GM12878 (cell line): ENCODE data around the gene DISC1. TPM values are rescaled to one million over a fixed set of nuclear protein-coding genes. Genes with fewer than 3 reads are reported as not detected.

Experiments used
- ATAC-seq: fragments of 200-7000 bp; cut with Tn5 transposase; 3 replicates; pipeline ENCODE4 v1.9.1; 2020; ENCODE audit warnings: mild to moderate bottlenecking, moderate library complexity
- BruUV-seq: library from RNA; stranded (reverse); fragments of 400-500 nt; replicated peaks from 2 replicates; lab custom pipeline; 2021; lab: Mats Ljungman, UMichigan
- CTCF ChIA-PET: fragments of 300-600 bp; sonication (Branson Sonifier 250); formaldehyde crosslinking; extraction: SDS; loops from one replicate; lab custom pipeline; 2021; ENCODE audit warnings: inconsistent platforms; lab: Yijun Ruan, JAX
- POLR2A ChIA-PET: fragments of 350-600 bp; formaldehyde crosslinking; extraction: SDS; loops from one replicate; lab custom pipeline; 2021; ENCODE audit warnings: inconsistent platforms; lab: Charles Lee
- RAD21 ChIA-PET: fragments of 300-600 bp; sonication (Branson Sonifier 250); formaldehyde crosslinking; loops from one replicate; lab custom pipeline; 2023; ENCODE audit warnings: antibody characterized with exemption; ENCODE audit not compliant: unreplicated experiment; lab: Charles Lee
- SMC1A ChIA-PET: fragments of 300-600 bp; sonication (Branson Sonifier 250); formaldehyde crosslinking; loops from one replicate; lab custom pipeline; 2023; ENCODE audit not compliant: unreplicated experiment, uncharacterized antibody; lab: Charles Lee
- DNase-seq: peaks from one replicate; pipeline ENCODE4 v3.0.0-alpha.2; 2011; ENCODE audit warnings: low read depth, low spot score
- FAIRE-seq: peaks from 3 replicates; lab custom pipeline; 2011; peaks lifted over from hg19 to GRCh38; lab: Jason Lieb, UNC
- H2AFZ ChIP-seq: 2 replicates; pipeline ENCODE4 v1.6.0; 2011; ENCODE audit warnings: low read depth, low read length, control low read depth; ENCODE audit not compliant: control insufficient read depth
- H3K27ac ChIP-seq: 2 replicates; pipeline ENCODE4 v1.5.1; 2011; ENCODE audit warnings: control low read depth; ENCODE audit not compliant: control insufficient read depth, insufficient read depth
- H3K27me3 ChIP-seq, 2 experiments: replicated peaks in 1 of 2; 2 replicates each; pipeline versions ENCODE4 v1.6.0 to v1.6.1; 2011; ENCODE audit warnings: low read length in 1 of 2; ENCODE audit not compliant: control insufficient read depth in 2 of 2, insufficient read depth in 2 of 2
- H3K36me3 ChIP-seq, 2 experiments: 2 replicates each; pipeline ENCODE4 v1.5.1; 2011; ENCODE audit warnings: low read length in 1 of 2; ENCODE audit not compliant: control insufficient read depth in 2 of 2, insufficient read depth in 2 of 2
- H3K4me1 ChIP-seq: 2 replicates; pipeline ENCODE4 v1.6.1; 2011; ENCODE audit warnings: mild to moderate bottlenecking, low read length, moderate library complexity, mixed read lengths; ENCODE audit not compliant: control insufficient read depth, insufficient read depth
- H3K4me2 ChIP-seq: 2 replicates; pipeline ENCODE4 v1.6.0; 2011; ENCODE audit warnings: control low read depth; ENCODE audit not compliant: control insufficient read depth, insufficient read depth
- H3K4me3 ChIP-seq: fragments of 200-600 bp; sonication (generic); 2 replicates; pipeline ENCODE4 v1.5.1; 2016
- H3K79me2 ChIP-seq: 2 replicates; pipeline ENCODE4 v1.6.0; 2011; ENCODE audit warnings: low read length; ENCODE audit not compliant: control insufficient read depth, insufficient read depth
- H3K9ac ChIP-seq: 2 replicates; pipeline ENCODE4 v1.8.0; 2011; ENCODE audit warnings: low read length, control low read depth, mixed read lengths; ENCODE audit not compliant: control insufficient read depth, insufficient read depth
- H3K9me3 ChIP-seq: replicated peaks from 3 replicates; pipeline ENCODE4 v1.5.1; 2011; ENCODE audit warnings: mild to moderate bottlenecking, low read length; ENCODE audit not compliant: control insufficient read depth, insufficient read depth
- H4K20me1 ChIP-seq: 2 replicates; pipeline ENCODE4 v1.6.0; 2011; ENCODE audit not compliant: control insufficient read depth, insufficient read depth
- CBX3 ChIP-seq: fragments of 200-600 bp; sonication (generic); IDR thresholded peaks from 2 replicates; pipeline ENCODE4 v1.6.1; 2016; ENCODE audit warnings: low read depth, borderline replicate concordance
- CBX5 ChIP-seq: sonication (generic); IDR thresholded peaks from 2 replicates; pipeline ENCODE4 v1.6.1; 2016; ENCODE audit warnings: low read depth, moderate library complexity, mild to moderate bottlenecking, inconsistent platforms
- KAT2A ChIP-seq: conservative IDR thresholded peaks from 2 replicates; pipeline ENCODE4 v1.6.1; 2011; ENCODE audit warnings: low read depth, low read length; ENCODE audit not compliant: control insufficient read depth
- KDM1A ChIP-seq: fragments of 200-600 bp; sonication (generic); IDR thresholded peaks from 2 replicates; pipeline ENCODE4 v1.6.1; 2016; ENCODE audit warnings: borderline replicate concordance
- KLF5 ChIP-seq: fragments of 450-650 bp; IDR thresholded peaks from 2 replicates; pipeline ENCODE4 v1.6.1; 2014; ENCODE audit warnings: mild to moderate bottlenecking; ENCODE audit not compliant: partially characterized antibody
- MLLT1 ChIP-seq: fragments of 450-650 bp; IDR thresholded peaks from 2 replicates; pipeline ENCODE4 v1.6.1; 2016; ENCODE audit warnings: mild to moderate bottlenecking
- MYC ChIP-seq: IDR thresholded peaks from 2 replicates; pipeline ENCODE4 v1.6.1; 2011; ENCODE audit warnings: mild to moderate bottlenecking, low read length, moderate library complexity, inconsistent platforms; ENCODE audit not compliant: insufficient read depth, insufficient replicate concordance, insufficient read length, severe bottlenecking
- NFIC ChIP-seq: IDR thresholded peaks from 2 replicates; pipeline ENCODE4 v1.6.1; 2012; ENCODE audit warnings: low read depth, mild to moderate bottlenecking, inconsistent platforms, low read length, moderate library complexity
- PRDM15 ChIP-seq: fragments of 450-650 bp; formaldehyde crosslinking; IDR thresholded peaks from 2 replicates; pipeline ENCODE4 v1.4.0; 2020; ENCODE audit warnings: mild to moderate bottlenecking, moderate library complexity
- SIN3A ChIP-seq: IDR thresholded peaks from 2 replicates; pipeline ENCODE4 v1.6.1; 2012; ENCODE audit warnings: low read depth, low read length, improper control_type of control experiment
- SUPT20H ChIP-seq: IDR thresholded peaks from 2 replicates; pipeline ENCODE4 v1.6.1; 2011; ENCODE audit warnings: low read depth, mild to moderate bottlenecking, low read length, moderate library complexity, borderline replicate concordance; ENCODE audit not compliant: control insufficient read depth
- TAF1 ChIP-seq: IDR thresholded peaks from 2 replicates; pipeline ENCODE4 v1.6.1; 2011; ENCODE audit warnings: mild to moderate bottlenecking, low read depth, low read length, borderline replicate concordance
- WGBS: methylation state at CpG from one replicate; pipeline ENCODE4 v1.1.6; 2016; ENCODE audit warnings: low lambda C conversion rate; ENCODE audit not compliant: insufficient replicate concordance, insufficient coverage; ENCODE audit errors: missing lambda C conversion rate; 5-methylcytosine and 5-hydroxymethylcytosine counted together
- in situ Hi-C: fragments of 300-500 bp; cut with MboI; formaldehyde crosslinking; loops from 9 replicates; pipeline ENCODE4 v1.14.3; 2018; ENCODE audit warnings: mixed read lengths
- intact Hi-C: fragments of 100-400 bp; cut with micrococcal nuclease; formaldehyde crosslinking; loops from one replicate; pipeline ENCODE4 v1.14.2; 2022; ENCODE audit not compliant: unreplicated experiment
- polyA plus RNA-seq, 11 experiments: library from polyadenylated mRNA; depleted of rRNA in 4 of 11; unstranded in 6 of 11; stranded (reverse) in 5 of 11; fragments of >200 nt; fragmentation: Nextera tagmentation in 4 of 11; fragmentation: Illumina TruSeq in 1 of 11; extraction: Ambion mirVana in 4 of 11; extraction: Trizol in 1 of 11; gene quantifications; 1 replicate in 1 of 11; 2 replicates in 10 of 11; pipeline versions ENCODE4 v1.2.1 to v1.2.3, GENCODE V29; 2011 to 2016; ENCODE audit warnings: inconsistent platforms in 2 of 11, missing spikeins in 2 of 11, low read depth in 1 of 11
- total RNA-seq, 4 experiments: library from RNA; depleted of rRNA in 3 of 4; stranded (reverse); fragments of >200 nt in 3 of 4; fragmentation: Illumina TruSeq in 1 of 4; extraction: Trizol in 1 of 4; gene quantifications; 2 replicates each; pipeline versions ENCODE4 v1.2.1 to v1.2.3, GENCODE V29; 2013 to 2021
- TF ChIP-seq, protein P1 (sequence below): fragments of 450-650 bp; formaldehyde crosslinking; IDR thresholded peaks from 2 replicates; pipeline ENCODE4 v1.5.0; 2022; ENCODE audit warnings: mild to moderate bottlenecking, missing genetic modification characterization
- TF ChIP-seq, protein P2 (sequence below): fragments of 150-350 bp; IDR thresholded peaks from 2 replicates; pipeline ENCODE4 v1.6.1; 2014; ENCODE audit warnings: mild to moderate bottlenecking, low read depth, low read length

DISC1 gene
- total and polyA plus RNA-seq, 10 of the 15 experiments (the other 5 are each of a cell fraction or from before 2014, with no cell fraction given) = 0.05 to 0.72 (median 0.19) TPM; not detected in 1

GRCh38 chr1:231973830-231974229 is 347.2 kb downstream of the DISC1 start:
- FAIRE-seq (no peak), ATAC-seq (no peak), DNase-seq (no peak)
- Histone ChIP-seq H3K79me2 (no peaks in the 10 kb centered on the region), H4K20me1 (no peaks in the 10 kb centered on the region), H3K4me2 (no peak overlapping the region), H3K9me3 (no peaks in the 10 kb centered on the region), H3K4me1 (no peaks in the 10 kb centered on the region), H2AFZ (no peak overlapping the region), H3K27ac (no peak overlapping the region), H3K9ac (no peak overlapping the region), H3K36me3 (no peaks in the 10 kb centered on the region), H3K4me3 (no peak overlapping the region), H3K27me3 (no peaks in the 10 kb centered on the region)
- POLR2A ChIA-PET = no interaction called here
- RAD21 ChIA-PET = no interaction called here
- WGBS = 51% methylated on average over 5 of the region's 5 CpGs
- TF ChIP-seq KDM1A = no peak
- TF ChIP-seq CBX3 = no peak
- TF ChIP-seq SUPT20H = no peak
- TF ChIP-seq, protein P1, sequence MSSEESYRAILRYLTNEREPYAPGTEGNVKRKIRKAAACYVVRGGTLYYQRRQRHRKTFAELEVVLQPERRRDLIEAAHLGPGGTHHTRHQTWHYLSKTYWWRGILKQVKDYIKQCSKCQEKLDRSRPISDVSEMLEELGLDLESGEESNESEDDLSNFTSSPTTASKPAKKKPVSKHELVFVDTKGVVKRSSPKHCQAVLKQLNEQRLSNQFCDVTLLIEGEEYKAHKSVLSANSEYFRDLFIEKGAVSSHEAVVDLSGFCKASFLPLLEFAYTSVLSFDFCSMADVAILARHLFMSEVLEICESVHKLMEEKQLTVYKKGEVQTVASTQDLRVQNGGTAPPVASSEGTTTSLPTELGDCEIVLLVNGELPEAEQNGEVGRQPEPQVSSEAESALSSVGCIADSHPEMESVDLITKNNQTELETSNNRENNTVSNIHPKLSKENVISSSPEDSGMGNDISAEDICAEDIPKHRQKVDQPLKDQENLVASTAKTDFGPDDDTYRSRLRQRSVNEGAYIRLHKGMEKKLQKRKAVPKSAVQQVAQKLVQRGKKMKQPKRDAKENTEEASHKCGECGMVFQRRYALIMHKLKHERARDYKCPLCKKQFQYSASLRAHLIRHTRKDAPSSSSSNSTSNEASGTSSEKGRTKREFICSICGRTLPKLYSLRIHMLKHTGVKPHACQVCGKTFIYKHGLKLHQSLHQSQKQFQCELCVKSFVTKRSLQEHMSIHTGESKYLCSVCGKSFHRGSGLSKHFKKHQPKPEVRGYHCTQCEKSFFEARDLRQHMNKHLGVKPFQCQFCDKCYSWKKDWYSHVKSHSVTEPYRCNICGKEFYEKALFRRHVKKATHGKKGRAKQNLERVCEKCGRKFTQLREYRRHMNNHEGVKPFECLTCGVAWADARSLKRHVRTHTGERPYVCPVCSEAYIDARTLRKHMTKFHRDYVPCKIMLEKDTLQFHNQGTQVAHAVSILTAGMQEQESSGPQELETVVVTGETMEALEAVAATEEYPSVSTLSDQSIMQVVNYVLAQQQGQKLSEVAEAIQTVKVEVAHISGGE (CRISPR knock-in tag) = no peak
- TF ChIP-seq KAT2A = no peak
- no peak for TF ChIP-seq PRDM15 (CRISPR knock-in tag)
- TF ChIP-seq CBX5 = no peak
- no peak for TF ChIP-seq NFIC
- TF ChIP-seq MLLT1 = no peak
- TF ChIP-seq, protein P2, sequence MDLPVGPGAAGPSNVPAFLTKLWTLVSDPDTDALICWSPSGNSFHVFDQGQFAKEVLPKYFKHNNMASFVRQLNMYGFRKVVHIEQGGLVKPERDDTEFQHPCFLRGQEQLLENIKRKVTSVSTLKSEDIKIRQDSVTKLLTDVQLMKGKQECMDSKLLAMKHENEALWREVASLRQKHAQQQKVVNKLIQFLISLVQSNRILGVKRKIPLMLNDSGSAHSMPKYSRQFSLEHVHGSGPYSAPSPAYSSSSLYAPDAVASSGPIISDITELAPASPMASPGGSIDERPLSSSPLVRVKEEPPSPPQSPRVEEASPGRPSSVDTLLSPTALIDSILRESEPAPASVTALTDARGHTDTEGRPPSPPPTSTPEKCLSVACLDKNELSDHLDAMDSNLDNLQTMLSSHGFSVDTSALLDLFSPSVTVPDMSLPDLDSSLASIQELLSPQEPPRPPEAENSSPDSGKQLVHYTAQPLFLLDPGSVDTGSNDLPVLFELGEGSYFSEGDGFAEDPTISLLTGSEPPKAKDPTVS = no peak
- TF ChIP-seq TAF1 = no peak
- TF ChIP-seq KLF5 = no peak
- TF ChIP-seq MYC = no peak
- no peak for TF ChIP-seq SIN3A
- in situ Hi-C loops = no loop called here
- CTCF ChIA-PET = no interaction called here
- intact Hi-C loops = no loop called here
- SMC1A ChIA-PET = no interaction called here
- no TSS peak for BruUV-seq
